HL-60/S4 treated with retinoic acid at 250 ng/mL for 4 days and 3 days (cell line): Measurements from ENCODE around the gene PRSS57.
"Not testable (repeated sequence)": the region's sequence is repeated elsewhere in the genome, so short reads cannot be mapped to it uniquely, and the experiment has no call there.

Experiments used
- in situ Hi-C: fragments of 300-500 bp; cut with MboI; formaldehyde crosslinking; loops from 2 replicates; pipeline ENCODE4 v1.7.0; 2022; ENCODE audit warnings: low sequenced_read_pairs

The PRSS57 gene

DNA sequence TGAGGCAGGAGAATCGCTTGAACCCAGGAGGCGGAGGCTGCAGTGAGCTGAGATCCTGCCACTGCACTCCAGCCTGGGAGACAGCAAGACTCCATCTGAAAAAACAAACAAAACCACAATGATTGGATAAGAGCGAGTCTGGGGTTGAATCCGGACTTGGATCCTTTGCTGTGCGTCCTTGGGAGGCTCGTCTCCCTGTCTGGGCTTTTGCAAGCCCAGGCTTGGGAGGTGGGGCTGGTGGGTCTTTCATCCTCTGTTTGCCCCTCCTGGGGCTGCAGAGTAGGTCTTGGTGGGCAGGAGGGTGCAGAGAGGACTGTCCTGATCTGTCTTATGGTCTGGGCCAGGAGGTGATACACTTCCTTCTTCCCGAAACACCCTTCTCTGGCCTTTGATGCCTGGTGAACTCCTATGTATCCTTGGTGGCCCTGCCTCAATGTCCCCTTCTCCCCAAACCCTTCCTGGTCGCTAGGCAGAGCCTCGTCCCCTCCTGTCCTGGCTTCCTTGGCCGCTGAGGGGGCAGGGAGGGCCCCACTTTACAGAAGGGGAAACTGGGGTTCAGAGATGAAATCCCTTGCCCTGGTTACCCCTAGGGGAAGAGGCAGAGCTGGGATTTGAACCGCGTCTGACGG is 30.3 kb upstream of the PRSS57 start:
- in situ Hi-C loops, result no loop called here

DNA sequence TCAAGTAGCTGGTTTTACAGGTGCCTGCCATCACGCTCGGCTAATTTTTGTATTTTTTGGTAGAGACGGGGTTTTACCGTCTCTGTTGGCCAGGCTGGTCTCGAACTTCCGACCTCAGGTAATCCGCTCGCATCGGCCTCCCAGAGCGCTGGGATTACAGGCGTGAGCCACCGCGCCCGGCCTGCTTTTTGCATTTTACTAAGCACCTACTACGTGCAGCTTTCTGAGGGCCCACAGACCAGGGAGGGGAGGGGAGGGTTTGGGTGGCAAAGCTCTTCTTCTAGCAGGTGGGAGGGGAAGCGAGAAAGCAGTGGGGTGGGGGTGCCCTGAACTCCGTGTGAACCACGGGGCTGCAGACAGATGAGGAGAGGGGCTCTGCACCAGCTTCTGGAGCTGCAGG is 28.5 kb upstream of the PRSS57 start:
- in situ Hi-C loops, result no loop called here

DNA sequence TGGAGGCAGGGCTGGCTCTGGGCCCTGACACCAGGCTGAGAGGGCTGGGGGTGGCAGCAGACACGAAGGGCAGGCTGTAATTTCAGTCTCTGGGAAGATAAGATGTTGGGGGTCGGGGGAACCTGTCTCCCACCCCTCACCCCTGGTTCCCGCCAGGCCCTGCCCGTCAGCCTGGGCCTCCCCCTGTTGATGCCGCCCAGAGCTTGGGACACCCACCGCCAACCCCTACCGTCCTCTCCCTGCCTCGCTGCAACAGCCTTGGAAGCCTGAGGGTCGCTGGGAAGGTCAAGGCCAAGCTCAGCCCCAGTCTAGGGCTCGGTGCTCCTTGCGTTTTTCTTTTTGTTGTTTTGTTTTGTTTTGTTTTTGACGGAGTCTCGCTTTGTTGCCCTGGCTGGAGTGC is 28.0 kb upstream of the PRSS57 start:
- in situ Hi-C loops, result no loop called here

DNA sequence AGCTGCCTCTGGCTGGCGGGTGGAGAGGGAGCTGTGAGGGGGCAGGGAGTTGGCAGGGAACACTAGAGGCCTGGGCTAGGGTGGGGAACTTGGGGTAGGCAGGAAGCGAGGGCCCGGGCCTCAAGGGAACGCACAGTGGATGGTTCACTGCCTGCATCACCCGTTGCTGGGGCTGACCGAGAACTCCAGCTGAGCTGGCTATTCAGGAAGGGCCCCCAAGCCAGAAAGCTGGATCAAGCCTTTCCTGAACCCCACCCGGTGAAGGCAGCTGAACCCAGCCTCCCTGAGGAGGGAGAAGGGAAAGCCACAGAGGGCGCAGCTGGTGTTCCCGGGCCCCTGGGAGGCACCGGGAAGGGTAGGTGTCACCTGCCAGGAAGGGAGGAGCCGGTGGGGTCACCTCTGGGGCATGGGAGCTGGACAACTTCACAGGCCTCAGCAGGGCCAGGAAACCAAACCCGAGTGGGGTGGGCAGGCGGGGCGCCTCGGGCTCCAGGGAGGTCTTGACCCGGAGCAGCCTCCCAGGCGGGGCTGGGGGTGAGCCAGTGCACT is 27.4 kb upstream of the PRSS57 start:
- in situ Hi-C loops, result no loop called here

DNA sequence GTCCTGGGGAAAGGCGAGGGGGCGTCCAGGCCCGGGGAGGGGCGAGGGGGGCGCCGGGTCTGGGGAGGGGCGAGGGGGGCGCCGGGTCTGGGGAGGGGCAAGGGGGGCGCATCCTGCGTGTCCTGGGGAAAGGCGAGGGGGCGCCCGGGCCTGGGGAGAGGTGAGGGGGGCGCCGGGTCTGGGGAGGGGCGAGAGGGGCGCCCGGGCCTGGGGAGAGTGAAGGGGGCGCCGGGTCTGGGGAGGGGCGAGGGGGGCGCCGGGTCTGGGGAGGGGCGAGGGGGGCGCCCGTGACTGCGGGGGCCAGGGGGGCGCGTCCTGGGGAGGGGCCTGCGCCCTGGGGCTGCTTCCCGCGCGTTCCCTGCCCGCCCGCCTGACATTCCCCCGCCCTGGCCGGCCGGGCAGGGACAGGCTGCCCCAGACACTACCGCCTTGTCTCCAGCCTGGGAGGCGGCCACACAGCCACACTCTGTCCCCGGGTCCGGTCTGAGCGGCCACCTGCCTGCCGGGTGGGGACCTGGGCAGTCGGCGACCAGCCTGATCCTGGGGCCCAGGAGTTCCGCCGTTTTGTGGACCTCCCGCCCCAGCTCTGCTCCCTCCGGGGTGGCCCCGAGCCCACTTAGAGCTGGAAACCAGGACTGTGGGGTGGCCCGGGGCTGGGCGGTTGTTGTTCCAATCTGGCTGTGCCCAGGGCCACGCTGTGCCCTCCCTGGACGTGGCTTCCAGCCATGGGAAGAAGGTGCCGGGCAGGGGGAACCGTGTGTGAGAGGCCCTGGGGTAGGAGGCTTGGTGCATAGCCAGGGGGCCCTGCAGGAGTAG is 25.3 kb upstream of the PRSS57 start:
- in situ Hi-C loops, result no loop called here

DNA sequence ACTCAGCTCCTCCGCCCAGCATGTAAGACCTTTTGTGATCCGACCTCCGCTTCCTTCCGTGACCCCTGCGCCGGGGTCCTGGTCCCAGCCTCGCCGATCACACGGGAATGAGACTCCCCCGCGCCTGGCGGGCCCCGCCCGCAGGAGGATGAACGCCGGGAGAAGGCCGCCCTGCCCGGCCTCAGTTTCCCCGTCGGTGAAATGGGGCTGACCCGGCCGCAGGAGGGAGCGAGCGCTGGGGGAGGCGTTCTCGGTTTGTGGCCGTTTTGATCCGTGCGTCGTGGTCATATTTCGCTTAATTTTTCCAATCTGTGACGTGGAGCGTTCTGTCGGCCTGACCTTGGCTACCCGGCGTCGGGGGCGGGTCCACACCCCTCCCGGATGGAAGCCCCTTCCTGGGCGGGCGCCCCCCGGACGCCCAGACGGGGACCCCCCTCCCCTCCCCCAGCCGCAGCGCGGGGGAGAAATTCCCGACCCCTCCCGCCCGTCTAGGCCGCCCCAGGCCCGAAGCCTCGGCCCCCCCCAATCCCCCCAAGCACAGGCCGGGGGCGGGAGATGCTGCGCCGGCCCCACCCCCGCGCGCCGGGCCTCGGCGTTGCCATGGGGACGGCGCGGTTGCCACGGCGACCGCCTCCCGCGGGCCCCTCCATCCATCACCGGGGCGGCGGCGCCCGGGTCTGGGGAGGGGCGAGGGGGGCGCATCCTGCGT is 24.5 kb upstream of the PRSS57 start:
- in situ Hi-C loops, result no loop called here

DNA sequence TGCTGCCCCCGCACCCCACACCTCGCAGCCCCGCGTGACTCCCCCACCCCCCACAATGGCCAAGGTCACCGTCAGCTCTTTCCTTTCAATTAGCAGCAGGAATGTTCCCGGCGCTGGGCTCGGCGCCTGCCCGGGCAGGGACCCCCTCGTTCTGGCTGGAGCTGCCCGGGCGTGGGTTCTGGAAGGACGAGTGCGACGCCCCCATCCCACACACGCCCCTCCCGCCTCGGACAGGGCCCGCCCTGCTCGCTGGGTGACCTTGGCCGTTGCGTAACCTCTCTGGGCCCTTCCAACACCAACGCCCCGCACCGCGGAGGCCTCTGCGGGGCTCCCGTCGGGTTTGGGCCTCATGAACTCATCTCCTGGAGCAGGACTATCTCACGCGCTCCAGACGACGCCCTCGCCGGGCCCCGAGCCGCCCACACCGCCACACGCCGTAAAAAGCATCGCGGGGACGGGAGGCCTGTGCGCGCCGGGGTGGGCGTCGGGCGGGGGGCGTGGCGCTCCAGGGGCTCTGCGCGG is 23.8 kb upstream of the PRSS57 start:
- in situ Hi-C loops, result no loop called here

DNA sequence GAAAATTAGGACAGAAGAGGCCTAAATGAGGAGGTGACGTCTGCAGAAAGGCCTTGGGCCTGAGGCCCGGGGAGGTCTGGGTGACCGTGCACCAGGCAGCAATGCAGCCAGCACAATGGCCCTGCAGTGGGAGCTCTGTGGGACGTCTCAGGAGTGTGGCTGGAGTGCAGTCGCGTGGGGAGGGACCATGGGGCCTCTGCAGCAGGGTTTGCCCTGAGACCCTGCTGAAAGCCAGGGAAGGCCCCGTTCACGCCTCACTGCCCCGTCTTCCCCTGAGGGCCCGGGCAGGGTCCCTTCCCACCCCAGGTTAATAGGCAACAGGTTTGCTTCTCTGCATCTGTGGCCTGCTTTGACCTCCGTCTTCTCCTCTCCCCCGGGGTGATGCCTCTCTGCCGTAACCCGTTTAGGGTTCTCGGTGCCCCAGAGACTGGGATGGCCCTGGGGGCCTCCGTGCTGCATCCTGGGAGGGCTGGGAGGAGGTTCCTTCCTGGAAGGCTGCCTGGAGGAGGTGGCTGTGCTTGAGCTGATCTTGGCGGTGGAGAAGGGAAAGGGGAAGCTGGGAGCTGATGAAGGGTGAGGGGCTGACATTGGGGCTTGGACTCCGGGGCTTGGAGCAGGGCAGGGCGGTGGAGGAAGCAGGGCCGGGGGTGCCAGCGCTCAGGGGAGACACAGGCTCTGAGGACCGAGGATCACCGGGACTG is 23.1 kb upstream of the PRSS57 start:
- in situ Hi-C loops, result no loop called here

DNA sequence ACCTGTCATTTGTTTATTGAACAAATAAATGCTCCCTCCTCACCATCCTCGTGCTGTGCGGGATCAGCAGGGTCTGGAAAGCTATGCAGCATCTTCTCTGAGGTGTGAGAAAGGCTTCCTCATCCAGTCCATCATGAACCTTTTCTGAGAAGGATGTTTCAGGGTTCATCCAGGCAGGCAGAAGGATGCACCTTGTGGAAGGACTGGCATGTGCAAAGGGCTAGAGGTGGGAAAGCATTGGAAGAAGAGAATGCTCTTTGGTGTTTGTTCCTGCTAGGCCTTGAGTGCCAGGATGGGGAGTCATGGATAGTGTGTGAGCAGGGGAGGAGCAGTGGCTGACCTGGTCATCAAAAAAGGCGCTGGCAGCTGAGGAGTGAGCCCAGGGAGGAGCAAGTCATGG is 20.1 kb upstream of the PRSS57 start:
- in situ Hi-C loops, result no loop called here

DNA sequence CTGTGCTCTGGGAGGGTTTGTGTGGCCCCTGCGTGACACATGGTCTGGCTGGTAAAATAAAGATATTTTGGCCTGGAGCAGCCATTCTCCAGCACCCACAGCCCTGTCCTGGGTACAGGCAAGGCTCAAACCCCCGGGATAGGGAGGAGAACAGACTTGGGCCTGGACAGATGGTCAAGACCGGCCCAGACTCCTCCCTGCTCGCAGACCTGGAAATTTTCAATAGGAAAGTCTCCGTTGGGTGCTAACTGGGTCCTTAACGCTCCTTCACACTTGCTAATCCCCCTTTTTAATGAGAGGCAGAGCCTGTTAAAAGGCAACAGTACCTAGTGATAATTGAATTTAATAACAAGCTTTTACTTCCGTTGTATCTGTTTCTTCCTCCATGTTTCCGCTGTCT is 16.0 kb upstream of the PRSS57 start:
- in situ Hi-C loops, result no loop called here

DNA sequence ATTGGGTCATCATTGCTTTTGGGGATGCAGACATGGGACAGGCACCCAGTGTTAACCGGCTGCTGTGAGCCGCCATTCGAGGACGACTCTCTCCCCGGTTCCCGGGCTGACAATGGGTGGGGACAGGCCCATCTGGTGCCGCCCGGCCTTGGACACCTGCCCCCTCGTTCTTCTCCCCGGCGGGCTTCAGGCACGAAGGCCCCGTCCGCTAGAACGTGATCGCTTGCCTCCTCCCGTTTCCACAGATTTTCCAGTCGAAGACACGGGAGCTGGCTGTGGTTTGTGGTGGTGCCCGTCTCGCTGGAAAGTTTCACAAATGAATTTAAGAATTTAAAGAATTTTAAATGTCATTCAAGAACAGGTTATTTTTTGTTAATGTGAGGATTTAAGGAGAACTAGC is 15.5 kb upstream of the PRSS57 start:
- in situ Hi-C loops, result no loop called here

DNA sequence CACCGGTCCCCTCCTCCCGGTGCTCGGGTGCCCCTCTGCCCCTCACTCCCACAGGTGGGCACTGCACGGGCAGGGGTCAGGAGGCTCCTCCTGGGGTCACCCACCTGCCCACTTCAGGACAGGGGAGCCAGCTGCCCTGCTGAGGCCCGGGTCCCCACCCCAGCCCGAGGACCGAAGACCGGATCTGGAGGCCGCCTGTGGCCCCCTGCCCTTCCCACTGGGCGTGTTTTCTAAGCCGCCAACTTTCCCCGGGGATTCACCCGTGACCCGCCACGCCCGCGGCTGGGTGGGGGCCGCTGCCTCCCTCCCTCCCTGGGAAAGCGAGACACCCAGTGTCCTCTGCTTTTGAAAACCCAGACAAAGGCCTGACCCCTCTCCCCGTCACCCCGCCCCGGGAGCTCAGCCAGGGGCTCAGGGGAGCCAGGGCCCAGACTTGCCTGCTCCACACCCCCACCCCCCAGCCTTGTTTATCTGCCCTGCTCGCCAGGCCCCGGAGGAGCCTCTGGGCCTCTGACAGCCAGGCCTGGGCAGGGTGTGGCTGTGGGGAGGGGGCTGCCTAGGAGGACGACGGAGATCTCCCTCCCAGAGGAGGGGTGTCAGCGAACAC is 14.8 kb upstream of the PRSS57 start:
- in situ Hi-C loops, result no loop called here

DNA sequence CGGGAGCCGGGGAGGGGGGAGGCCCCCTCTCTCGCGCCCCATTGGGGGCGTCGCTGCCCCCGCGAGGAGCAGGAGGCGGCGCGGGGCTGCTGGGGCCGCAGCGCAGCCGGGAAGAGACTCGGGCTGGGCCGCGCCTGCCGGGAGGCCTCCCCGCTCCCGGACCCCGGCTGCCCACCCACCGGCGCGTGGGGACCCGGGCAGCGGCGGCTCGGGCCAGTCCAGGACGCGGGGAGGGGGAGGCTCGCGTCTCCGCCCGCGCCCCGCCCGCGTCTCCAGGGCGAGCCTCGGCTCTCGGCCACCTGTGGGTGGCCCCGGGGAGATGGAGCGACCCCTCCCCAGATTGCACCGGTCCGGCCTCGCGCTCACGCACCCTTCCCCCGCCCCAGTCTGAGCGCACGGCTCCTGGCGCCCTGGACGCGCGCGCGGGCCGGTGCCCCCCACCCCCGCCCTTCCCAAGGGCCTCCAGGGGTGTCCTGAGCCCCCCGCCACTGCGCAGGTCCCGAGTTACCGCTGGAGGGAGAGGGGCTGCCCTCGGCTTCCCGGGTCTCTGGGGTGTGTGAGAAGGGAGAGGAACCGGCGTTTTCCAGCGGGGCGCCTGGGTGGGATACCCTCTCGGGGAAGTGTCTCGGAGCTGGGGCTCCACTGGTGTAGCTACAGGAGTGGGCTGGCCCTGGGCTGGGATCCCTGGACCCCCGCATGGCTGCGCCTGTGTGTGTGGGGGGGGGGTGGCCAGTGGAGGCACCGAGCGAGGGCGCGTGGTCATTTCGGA is 14.1 kb upstream of the PRSS57 start:
- in situ Hi-C loops, result no loop called here

DNA sequence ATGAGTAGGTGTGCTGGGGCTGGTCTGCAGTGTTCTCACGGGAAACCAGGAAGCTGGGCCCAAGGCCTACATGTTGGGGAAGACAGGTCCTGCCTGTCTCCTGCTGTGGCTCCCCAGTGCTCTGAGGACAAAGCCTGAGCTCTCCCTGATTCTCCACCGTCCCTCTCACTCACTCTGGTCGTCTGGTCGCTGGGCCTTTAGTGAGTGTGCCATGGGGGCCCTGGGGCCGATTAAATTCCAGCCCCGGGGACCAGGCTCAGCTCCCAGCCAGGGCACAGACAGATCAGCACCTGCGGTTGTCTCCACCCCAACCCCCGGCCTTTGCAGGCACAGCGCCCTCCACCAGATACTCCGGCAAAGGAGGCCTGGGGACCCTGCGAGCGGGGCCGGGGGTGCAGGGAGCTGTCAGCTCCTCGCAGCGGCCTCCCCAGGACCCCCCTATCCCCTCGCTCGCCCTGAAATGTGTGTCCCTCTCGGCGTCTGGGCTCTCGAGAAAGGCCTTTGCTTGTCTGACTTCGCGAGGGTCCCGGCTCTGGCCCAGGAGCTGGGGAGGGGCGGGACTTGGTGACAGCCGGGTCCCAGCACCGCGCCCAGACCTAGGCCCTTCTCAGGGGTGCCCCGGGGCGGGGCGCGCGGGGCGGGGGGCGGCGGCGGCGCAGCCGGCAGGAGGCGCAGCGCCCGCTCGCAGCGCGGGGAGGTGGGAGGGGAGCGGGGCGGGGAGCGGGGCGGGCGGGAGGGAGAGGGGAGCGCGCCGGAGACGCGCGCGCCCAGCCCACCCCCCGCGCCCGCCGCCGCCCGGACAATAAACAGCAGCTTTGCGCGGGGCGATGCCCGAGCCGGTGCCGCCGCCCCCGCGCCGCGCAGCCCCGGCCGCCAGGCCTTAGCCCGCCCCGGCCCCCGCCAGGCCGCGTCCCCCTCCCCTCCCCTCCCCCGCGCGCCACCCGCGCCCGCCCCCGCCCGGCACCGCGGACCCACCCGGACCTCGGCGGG is 13.2 kb upstream of the PRSS57 start, which contains the start of gene PALM:
TSS of gene PALM (plus strand) at position 782 of the 990 bp plus-strand sequence. CDS start 212 bp downstream, outside the sequence.
- in situ Hi-C loops, result no loop called here

DNA sequence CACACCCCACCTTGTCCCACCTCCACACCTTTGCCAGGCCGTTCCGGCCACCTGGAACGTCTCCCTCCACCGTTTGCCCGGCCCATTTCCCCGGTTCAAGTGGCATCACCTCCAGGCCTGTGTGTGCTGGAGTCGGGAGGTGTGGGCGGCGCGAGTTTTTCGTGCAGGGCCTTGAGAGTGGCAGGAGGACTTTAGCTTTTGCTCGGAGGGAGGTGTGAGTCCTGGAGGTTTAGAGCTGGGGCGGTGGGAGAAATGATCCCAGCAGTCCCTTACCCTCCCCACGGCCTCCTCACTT is 9.1 kb upstream of the PRSS57 start:
- in situ Hi-C loops, result no loop called here

DNA sequence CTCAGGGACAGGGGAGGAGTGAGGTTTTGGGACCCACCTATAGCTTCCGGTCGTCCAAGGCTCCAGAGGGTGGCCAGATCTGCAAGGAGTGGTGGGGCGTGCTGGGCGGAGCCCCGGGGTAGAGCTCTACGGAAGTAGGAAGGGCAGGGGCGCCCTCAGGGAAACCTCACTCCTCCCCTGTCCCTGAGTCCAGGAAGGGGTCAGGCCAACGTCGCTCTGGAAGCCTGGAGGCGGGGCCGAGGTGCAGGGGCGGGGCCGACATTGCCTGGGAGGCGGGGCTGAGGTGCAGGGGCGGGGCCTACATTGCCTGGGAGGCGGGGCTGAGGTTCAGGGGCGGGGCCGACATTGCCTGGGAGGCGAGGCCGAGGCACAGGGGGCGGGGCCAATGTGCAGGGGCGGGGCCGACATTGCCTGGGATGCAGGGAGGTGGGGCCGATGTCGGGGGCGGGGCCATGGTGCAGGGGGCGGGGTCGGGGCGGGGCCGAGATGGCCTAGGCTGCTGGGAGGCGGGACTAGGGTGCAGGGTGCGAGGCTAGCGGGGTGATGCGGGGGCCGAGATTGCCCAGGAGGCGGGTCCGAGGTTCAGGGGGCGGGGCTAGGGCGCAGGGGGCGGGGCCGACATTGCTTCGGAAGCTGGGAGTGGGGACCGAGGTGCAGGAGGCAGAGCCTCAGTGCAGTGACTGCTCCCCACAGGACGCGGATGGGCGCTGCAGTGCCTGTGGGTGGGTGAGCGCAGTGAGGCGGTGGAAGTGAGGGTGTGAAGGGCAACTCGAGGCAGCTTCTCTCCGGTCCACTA is 8.6 kb upstream of the PRSS57 start:
- in situ Hi-C loops, result no loop called here

DNA sequence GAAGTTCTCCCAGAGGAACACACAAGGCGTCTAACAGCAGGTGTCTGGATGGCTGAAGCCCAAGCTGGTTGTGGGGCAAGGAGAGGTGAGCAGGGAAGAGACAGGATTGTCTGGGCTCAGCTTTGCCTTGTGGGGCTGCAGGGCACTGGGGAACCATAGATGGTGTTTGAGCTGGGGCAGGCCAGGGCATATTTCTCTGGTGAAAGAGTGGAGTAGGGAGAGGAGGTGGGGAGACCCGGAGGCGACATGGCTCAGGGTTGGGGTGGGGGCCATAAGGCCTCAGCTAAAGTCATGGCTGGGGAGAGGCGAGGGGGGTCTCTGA is 8.0 kb upstream of the PRSS57 start:
- in situ Hi-C loops, result no loop called here

DNA sequence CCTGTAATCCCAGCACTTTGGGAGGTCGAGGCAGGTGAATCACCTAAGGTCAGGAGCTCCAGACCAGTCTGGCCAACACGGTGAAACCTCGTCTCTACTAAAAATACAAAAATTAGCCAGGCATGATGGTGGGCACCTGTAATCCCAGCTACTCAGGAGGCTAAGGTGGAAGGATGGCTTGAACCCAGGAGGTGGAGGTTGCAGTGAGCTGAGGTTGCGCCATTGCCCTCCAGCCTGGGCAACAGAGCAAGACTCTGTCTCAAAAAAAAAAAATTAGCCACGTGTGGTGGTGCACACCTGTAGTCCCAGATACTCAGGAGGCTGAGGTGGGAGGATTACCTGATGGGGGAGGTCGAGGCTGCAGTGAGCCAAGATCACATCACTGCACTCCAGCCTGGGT is 7.6 kb upstream of the PRSS57 start:
- in situ Hi-C loops, result not testable (repeated sequence)
